Large intestine (tissue), 3 donors: Measurements from ENCODE around the gene MAPKBP1. TPM values are rescaled to one million over a fixed set of nuclear protein-coding genes. Genes with fewer than 3 reads are reported as not detected.

Experiments
- DNase-seq, 2 donors: peaks; one replicate each; pipeline versions ENCODE4 v3.0.0 to v3.0.0-alpha.2; 2013
- H3K27ac ChIP-seq: one replicate; pipeline ENCODE4 v1.5.1; 2013; ENCODE audit warnings: low read length
- H3K27me3 ChIP-seq: 2 replicates; pipeline ENCODE4 v1.6.1; 2013; ENCODE audit warnings: low read length; ENCODE audit not compliant: control insufficient read depth, insufficient read depth
- H3K36me3 ChIP-seq: 2 replicates; pipeline ENCODE4 v1.6.1; 2013; ENCODE audit warnings: low read length; ENCODE audit not compliant: control insufficient read depth, insufficient read depth
- H3K4me1 ChIP-seq: one replicate; pipeline ENCODE4 v1.6.1; 2013; ENCODE audit warnings: low read length; ENCODE audit not compliant: control insufficient read depth, insufficient read depth
- H3K4me3 ChIP-seq: one replicate; pipeline ENCODE4 v1.5.1; 2013; ENCODE audit warnings: low read length
- H3K9me3 ChIP-seq: one replicate; pipeline ENCODE4 v1.6.1; 2013; ENCODE audit warnings: mild to moderate bottlenecking, low read depth, low read length, moderate library complexity; ENCODE audit not compliant: control insufficient read depth
- WGBS: methylation state at CpG from one replicate; pipeline ENCODE4 v1.1.5; 2013; ENCODE audit warnings: low lambda C conversion rate; ENCODE audit not compliant: insufficient coverage; 5-methylcytosine and 5-hydroxymethylcytosine counted together
- polyA plus RNA-seq: library from polyadenylated mRNA; unstranded; fragments of 120-200 nt; gene quantifications from one replicate; pipeline ENCODE4 v1.2.1, GENCODE V29; 2013

MAPKBP1 gene
- polyA plus RNA-seq, 1 donor, result 33.4 TPM

DNA sequence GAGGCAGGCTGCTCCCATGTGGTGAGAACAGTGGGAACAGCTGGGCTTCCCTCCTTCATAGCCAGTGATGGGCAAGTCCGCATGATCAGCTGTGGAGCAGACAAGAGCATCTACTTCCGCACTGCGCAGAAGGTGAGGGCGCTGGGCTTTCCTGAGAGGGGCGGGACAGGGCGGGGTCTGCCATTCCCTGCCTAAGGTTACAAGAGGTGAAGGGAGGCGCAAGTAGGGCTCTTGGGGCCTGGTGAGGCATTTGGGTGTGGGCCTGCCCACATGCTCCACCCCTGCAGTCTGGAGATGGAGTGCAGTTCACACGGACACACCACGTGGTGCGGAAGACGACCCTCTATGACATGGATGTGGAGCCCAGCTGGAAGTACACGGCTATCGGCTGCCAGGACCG, 43.0 kb downstream of the MAPKBP1 start:
- Histone ChIP-seq H3K4me3 (no peak overlapping the region), H3K27ac (no peak overlapping the region), H3K9me3 (no peaks in the 10 kb centered on the region), H3K27me3 (no peaks in the 10 kb centered on the region), H3K4me1 (peaks cover 8% of the 10 kb centered on the region), H3K36me3 (peaks cover 95% of the 10 kb centered on the region)
- no CpG with 5 or more reads among the region's 14 CpGs for WGBS
- no peak for DNase-seq

DNA sequence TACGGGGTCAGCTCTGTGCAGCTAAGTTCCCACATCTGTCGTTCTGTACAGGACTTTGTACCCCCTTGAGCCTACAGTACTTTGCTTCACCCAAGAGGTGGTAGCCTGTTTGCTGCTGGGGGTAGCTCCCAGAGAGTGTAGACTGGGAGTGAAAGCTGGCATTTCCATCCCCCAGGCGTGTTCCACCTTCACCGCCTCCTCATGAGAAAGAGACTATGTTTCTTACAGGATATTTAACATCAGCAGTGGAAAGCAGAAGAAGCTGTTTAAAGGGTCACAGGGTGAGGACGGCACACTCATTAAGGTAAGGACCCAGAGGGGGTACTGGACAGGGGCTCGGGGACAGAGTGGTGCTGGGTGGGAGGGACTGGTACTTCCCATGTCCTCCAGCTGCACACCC, 43.5 kb downstream of the MAPKBP1 start:
- Histone ChIP-seq H3K4me1 (peaks cover 8% of the 10 kb centered on the region), H3K27ac (no peak overlapping the region), H3K36me3 (peaks cover 95% of the 10 kb centered on the region), H3K9me3 (no peaks in the 10 kb centered on the region), H3K27me3 (no peaks in the 10 kb centered on the region), H3K4me3 (no peak overlapping the region)
- no CpG with 5 or more reads among the region's 6 CpGs for WGBS
- no peak for DNase-seq

DNA sequence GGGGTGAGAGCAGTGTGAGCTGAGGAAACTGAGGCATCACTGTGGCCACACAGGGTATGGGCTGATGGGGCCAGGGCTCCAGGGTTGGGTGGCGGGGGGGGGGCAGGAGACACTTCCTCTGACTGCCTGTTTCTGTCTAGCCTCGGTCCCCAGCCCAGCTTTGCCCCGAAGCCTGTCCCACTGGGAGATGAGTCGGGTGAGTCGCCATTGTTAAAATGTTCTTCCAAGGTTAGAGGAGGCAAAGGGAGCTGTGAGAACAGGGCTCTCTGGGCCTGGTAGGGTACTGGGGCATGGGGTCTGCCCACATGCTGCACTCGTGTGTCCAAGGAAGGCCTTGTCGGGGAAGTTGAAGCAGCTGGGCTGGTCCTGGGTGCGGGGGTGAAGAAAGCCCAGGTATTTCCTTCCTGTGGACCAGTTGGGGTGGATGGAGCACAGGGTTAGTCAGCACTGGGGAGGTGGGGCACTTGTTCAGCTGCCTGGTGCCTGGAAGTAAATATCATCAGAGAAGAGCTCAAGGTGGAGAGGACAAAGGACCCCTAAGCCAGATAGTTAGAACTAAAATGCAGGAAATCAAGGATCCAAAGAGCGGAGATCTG, 45.3 kb downstream of the MAPKBP1 start:
- Histone ChIP-seq H3K27me3 (no peaks in the 10 kb centered on the region), H3K4me1 (peaks cover 8% of the 10 kb centered on the region), H3K27ac (no peak overlapping the region), H3K36me3 (peaks cover 95% of the 10 kb centered on the region), H3K9me3 (no peaks in the 10 kb centered on the region), H3K4me3 (no peak overlapping the region)
- DNase-seq, result no peak
- WGBS, result no CpG with 5 or more reads among the region's 9 CpGs

DNA sequence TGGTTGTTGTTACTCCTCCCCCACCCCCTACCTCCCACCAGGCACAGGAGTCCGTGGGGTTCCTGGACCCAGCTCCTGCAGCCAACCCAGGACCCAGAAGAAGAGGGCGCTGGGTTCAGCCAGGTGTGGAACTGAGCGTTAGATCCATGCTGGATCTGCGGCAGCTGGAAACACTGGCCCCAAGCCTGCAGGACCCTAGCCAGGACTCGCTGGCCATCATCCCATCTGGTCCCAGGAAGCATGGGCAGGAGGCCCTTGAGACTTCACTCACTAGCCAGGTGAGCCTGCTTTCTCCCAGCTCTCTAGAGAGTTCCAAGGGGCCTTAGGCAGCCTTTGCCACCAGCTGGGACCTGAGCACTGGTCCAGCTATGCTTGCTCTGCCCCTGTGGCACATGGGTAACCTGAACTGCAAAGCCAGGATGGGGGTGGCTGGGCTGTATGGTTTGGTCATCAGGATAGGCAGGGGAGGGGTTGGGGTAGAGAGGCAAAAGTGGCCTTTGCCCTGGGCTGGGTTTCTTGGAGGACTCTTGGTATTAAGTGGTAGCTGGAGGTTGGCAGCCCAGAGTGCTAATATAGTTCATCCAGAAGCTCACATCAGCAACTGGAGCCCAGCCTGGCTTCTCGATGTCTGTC, 46.6 kb downstream of the MAPKBP1 start:
- Histone ChIP-seq H3K27me3 (no peaks in the 10 kb centered on the region), H3K4me1 (peaks cover 8% of the 10 kb centered on the region), H3K4me3 (no peak overlapping the region), H3K27ac (no peak overlapping the region), H3K9me3 (no peaks in the 10 kb centered on the region), H3K36me3 (peaks cover 94% of the 10 kb centered on the region)
- DNase-seq, result peak; percentile 30 to 50
- WGBS, result no CpG with 5 or more reads among the region's 6 CpGs

DNA sequence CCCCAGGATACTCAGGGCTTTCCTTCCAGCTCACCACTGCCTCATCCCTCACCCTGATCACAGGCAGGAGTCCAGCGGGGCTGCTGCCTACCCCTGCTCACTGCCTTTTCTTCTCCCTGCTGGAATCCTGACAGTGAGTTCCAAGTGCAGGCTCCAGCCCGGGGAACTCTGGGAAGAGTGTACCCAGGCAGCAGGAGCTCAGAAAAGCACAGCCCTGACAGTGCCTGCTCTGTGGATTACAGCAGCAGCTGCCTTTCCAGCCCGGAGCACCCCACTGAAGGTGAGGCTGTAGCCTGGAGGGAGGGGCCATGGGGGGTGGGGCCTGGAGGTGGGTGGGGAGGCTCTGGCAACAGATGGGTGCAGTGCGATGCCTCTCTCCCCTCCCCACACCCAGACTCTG, 47.5 kb downstream of the MAPKBP1 start:
- Histone ChIP-seq H3K27ac (no peak overlapping the region), H3K4me1 (peaks cover 8% of the 10 kb centered on the region), H3K9me3 (no peaks in the 10 kb centered on the region), H3K27me3 (no peaks in the 10 kb centered on the region), H3K4me3 (no peak overlapping the region), H3K36me3 (peaks cover 88% of the 10 kb centered on the region)
- no CpG with 5 or more reads among the region's 4 CpGs for WGBS
- no peak for DNase-seq

DNA sequence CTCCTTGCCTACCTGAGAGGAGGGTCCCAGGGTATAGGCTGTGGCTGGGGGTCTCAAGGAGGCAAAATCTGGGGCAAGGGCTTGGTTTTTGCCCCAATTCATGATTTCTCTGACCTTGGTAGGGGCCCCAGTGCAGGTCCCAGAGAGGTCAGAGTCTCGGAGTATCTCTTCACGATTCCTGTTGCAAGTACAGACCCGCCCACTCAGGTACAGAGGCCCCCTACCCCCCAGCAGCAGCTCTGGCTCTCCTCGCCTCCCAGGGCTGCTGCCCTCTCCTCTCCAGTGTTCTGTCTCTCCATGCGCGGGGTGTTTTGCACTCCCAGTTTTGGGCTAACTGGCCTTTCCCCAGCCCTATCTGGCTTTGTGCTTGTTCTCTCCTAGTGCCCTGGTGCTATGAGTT, 48.2 kb downstream of the MAPKBP1 start:
- no peaks in the 10 kb centered on the region for H3K27me3 ChIP-seq
- no peak overlapping the region for H3K27ac ChIP-seq
- H3K36me3 ChIP-seq, result peaks cover 82% of the 10 kb centered on the region
- peaks cover 8% of the 10 kb centered on the region for H3K4me1 ChIP-seq
- no CpG with 5 or more reads among the region's 6 CpGs for WGBS
- H3K9me3 ChIP-seq, result peaks cover 4% of the 10 kb centered on the region
- DNase-seq, result no peak
- H3K4me3 ChIP-seq, result no peak overlapping the region

DNA sequence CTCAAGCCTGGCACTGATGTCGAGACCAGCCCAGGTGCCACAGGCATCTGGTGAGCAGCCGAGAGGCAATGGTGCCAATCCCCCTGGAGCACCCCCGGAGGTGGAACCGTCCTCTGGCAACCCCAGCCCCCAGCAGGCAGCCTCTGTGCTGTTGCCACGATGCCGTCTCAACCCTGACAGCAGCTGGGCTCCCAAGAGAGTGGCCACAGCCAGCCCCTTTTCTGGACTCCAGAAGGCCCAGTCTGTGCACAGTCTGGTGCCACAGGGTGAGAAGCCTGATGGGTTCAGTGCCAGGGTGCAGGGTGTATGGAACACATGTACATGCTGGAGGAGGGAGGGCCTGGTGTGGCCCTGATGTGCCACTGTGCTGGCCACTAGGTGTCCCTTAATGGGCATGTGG, 48.7 kb downstream of the MAPKBP1 start:
- Histone ChIP-seq H3K4me1 (peaks cover 8% of the 10 kb centered on the region), H3K27me3 (no peaks in the 10 kb centered on the region), H3K27ac (no peak overlapping the region), H3K36me3 (peaks cover 77% of the 10 kb centered on the region), H3K4me3 (no peak overlapping the region), H3K9me3 (peaks cover 4% of the 10 kb centered on the region)
- no CpG with 5 or more reads among the region's 6 CpGs for WGBS
- no peak for DNase-seq

DNA sequence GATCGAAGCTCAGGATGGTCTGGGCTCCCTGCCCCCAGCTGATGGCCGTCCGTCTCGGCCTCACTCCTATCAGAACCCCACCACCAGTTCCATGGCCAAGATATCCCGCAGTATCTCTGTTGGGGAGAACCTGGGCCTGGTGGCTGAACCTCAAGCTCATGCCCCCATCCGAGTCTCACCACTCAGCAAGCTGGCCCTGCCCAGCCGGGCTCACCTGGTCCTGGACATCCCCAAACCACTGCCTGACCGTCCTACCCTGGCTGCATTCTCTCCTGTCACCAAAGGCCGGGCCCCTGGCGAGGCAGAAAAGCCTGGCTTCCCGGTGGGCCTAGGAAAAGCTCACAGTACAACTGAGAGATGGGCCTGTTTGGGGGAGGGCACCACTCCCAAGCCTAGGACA, 49.2 kb downstream of the MAPKBP1 start:
- no peak for DNase-seq
- H3K27me3 ChIP-seq, result no peaks in the 10 kb centered on the region
- no peak overlapping the region for H3K4me3 ChIP-seq
- WGBS, result no CpG with 5 or more reads among the region's 11 CpGs
- peaks cover 4% of the 10 kb centered on the region for H3K9me3 ChIP-seq
- no peak overlapping the region for H3K27ac ChIP-seq
- H3K36me3 ChIP-seq, result peaks cover 72% of the 10 kb centered on the region
- peaks cover 8% of the 10 kb centered on the region for H3K4me1 ChIP-seq

DNA sequence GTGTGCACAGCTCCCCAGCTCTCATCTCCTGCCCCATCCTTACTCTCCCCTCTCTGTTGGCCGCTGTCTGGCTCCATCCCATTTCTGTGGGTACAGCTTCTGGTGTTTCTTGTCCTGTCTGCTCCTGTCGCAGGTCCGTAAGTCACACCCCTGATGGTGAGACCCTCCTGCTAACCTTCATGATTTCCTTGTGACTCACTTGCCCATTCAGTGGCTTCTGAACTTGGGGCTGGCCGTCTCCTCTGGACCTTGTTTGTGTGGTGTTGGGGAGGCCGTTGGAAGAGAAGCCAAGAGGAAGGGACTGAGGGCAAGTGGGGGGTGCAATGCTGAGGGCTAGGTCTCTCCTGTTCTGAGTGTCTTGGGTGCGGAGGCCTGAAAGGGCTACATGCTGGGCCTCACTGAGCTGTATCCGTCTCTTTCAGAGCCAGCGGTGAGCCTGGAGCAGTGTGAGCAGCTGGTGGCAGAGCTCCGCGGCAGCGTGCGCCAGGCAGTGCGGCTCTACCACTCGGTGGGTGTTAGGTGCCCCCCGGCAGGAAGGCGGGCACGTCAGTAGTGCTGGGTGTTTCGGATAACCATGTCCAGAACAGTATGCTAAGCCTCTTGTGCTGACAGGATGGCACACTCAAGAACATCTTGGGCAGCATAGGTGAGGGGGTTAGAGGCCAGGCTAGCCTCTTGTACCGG, 49.9 kb downstream of the MAPKBP1 start:
- no peak for DNase-seq
- Histone ChIP-seq H3K4me3 (no peak overlapping the region), H3K4me1 (peaks cover 14% of the 10 kb centered on the region), H3K9me3 (peaks cover 4% of the 10 kb centered on the region), H3K36me3 (peaks cover 65% of the 10 kb centered on the region), H3K27ac (no peak overlapping the region), H3K27me3 (no peaks in the 10 kb centered on the region)
- no CpG with 5 or more reads among the region's 19 CpGs for WGBS

DNA sequence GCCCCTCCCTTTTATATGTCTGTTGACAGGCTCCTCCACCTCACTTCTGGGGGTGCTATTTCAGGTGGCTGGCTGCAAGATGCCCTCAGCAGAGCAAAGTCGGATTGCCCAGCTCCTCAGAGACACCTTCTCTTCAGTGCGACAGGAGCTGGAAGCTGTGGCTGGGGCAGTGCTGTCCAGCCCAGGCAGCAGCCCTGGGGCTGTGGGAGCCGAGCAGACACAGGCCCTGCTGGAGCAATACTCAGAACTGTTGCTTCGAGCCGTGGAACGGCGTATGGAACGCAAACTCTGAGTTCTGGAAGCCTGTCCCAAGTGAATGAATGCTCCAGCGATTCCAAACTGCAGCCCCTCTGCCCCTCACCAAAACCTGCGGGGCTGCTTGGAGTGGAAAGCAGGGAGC, 50.9 kb downstream of the MAPKBP1 start:
- H3K27ac ChIP-seq, result no peak overlapping the region
- peaks cover 56% of the 10 kb centered on the region for H3K36me3 ChIP-seq
- H3K9me3 ChIP-seq, result peaks cover 4% of the 10 kb centered on the region
- peaks cover 19% of the 10 kb centered on the region for H3K4me1 ChIP-seq
- H3K27me3 ChIP-seq, result no peaks in the 10 kb centered on the region
- WGBS, result no CpG with 5 or more reads among the region's 10 CpGs
- no peak for DNase-seq
- no peak overlapping the region for H3K4me3 ChIP-seq
